ENCODE results near the gene SORBS1. TPM values are rescaled to one million over a fixed set of nuclear protein-coding genes. Genes with fewer than 3 reads are reported as not detected.

SORBS1 gene
- total RNA-seq, 2 experiments from 2014 or later = 0.57 to 3.1 TPM

DNA sequence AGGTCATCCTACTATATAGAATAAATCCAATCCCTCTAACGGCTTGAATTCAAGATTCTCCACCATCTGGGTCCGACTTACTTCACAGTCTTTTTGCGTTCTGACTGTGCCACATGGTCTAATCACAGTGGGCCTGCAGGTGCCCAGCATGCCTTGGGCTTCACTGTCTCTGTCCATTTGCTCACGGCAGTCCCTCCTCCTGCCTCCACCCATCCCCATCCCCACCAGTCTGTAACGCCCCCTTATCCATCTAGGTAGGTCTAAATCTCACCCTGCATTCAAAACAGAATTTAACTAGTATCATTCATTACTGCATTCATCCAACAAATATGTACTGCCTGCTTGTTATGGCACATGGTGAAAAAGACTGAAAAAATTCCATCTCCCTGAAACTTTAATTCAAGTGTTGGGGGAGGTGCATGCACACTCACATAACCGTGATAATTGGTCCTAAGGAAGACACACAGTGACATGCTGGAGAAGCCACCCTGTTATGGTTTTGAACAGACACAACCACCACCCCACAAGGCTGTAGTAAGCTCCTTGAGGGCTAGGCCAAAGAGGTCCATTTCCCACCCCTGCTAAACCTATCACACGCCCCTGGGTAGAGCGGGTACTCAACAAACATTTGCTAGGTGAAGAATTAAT, 24.2 kb downstream of the SORBS1 start:
- intact Hi-C loops (cut with micrococcal nuclease; ENCODE audit: unreplicated experiment) = no loop called here
- H2AFZ ChIP-seq (ENCODE audit: low read length) = no peak overlapping the region
- ChIA-PET CTCF (ENCODE audit: unreplicated experiment) (no interaction called here), POLR2A (no interaction called here)
- H4K20me1 ChIP-seq (ENCODE audit: insufficient read depth, low read length) = no peaks in the 10 kb centered on the region
- no peak overlapping the region for H3K27ac ChIP-seq (ENCODE audit: low read depth, low read length, poor library complexity, severe bottlenecking)
- H3K79me2 ChIP-seq (ENCODE audit: insufficient read depth, low read depth, low read length) = no peaks in the 10 kb centered on the region
- H3K9me2 ChIP-seq (ENCODE audit: insufficient read depth, low read length) = no peaks in the 10 kb centered on the region
- H3K4me2 ChIP-seq (ENCODE audit: low read length) = no peak overlapping the region
- no peak overlapping the region for H3K4me3 ChIP-seq (ENCODE audit: low read depth, low read length, poor library complexity, severe bottlenecking)
- BruUV-seq (replicated peaks) = no TSS peak
- no peaks in the 10 kb centered on the region for H3K36me3 ChIP-seq (ENCODE audit: insufficient read depth, low read length)
- DNase-seq (ENCODE audit: low spot score) = no peak
- no peak for TF ChIP-seq EZH2phosphoT487 (IDR thresholded peaks at IDR 0.05; ENCODE audit: borderline replicate concordance, low read depth, low read length)
- TF ChIP-seq, protein P1, sequence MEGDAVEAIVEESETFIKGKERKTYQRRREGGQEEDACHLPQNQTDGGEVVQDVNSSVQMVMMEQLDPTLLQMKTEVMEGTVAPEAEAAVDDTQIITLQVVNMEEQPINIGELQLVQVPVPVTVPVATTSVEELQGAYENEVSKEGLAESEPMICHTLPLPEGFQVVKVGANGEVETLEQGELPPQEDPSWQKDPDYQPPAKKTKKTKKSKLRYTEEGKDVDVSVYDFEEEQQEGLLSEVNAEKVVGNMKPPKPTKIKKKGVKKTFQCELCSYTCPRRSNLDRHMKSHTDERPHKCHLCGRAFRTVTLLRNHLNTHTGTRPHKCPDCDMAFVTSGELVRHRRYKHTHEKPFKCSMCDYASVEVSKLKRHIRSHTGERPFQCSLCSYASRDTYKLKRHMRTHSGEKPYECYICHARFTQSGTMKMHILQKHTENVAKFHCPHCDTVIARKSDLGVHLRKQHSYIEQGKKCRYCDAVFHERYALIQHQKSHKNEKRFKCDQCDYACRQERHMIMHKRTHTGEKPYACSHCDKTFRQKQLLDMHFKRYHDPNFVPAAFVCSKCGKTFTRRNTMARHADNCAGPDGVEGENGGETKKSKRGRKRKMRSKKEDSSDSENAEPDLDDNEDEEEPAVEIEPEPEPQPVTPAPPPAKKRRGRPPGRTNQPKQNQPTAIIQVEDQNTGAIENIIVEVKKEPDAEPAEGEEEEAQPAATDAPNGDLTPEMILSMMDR (conservative IDR thresholded peaks at IDR 0.05; ENCODE audit: low read length) = no peak
- H3K9me3 ChIP-seq (ENCODE audit: low read length) = no peaks in the 10 kb centered on the region
- H3K4me1 ChIP-seq (ENCODE audit: insufficient read depth, low read length, poor library complexity, severe bottlenecking) = no peaks in the 10 kb centered on the region

DNA sequence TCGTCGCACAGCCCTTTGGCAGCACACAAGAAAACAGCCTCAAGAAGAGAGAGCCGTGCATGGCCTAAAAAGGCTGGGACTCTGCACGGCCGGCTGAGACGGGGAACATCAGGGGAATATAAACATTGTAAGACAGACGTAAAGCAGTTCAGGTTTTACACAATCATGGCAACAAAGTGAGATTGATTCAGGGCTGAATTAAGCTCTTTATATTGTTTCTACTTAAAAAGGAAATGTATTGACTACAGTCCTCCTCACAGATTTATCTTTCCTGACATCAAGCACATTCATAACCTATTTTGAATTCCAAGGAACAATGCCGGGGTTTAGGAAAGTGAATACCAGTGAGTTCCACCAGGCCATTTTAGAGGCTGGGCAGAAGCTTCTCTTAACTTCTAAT, 25.2 kb downstream of the SORBS1 start:
- ChIA-PET POLR2A (no interaction called here), CTCF (ENCODE audit: unreplicated experiment) (no interaction called here)

DNA sequence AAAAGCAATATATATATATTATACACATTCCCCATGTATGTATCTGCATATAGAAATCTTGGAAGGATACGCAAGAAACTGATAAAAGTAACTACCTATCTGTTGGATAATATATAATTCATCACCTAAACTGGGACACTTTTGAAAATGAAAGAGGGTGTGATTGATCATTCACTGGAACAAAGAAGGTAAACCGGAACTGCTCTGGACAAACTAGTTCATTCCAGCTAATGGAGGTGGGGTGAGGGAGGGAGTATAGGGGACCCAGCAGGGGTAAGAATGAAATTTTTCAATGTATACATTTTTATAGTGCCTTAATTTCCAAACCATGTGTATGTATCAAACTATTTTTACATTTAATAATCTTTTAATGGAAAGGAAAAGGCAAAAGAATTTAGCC, 25.6 kb downstream of the SORBS1 start:
- ChIA-PET CTCF (ENCODE audit: unreplicated experiment) (no interaction called here), POLR2A (no interaction called here)
- Histone ChIP-seq H3K27ac (ENCODE audit: low read depth, low read length, poor library complexity, severe bottlenecking) (no peak overlapping the region), H3K36me3 (ENCODE audit: insufficient read depth, low read length) (no peaks in the 10 kb centered on the region), H3K4me1 (ENCODE audit: insufficient read depth, low read length, poor library complexity, severe bottlenecking) (no peaks in the 10 kb centered on the region), H3K9me3 (ENCODE audit: low read length) (no peaks in the 10 kb centered on the region), H4K20me1 (ENCODE audit: insufficient read depth, low read length) (no peaks in the 10 kb centered on the region), H2AFZ (ENCODE audit: low read length) (no peak overlapping the region), H3K9me2 (ENCODE audit: insufficient read depth, low read length) (no peaks in the 10 kb centered on the region), H3K4me3 (ENCODE audit: low read depth, low read length, poor library complexity, severe bottlenecking) (no peak overlapping the region), H3K4me2 (ENCODE audit: low read length) (no peak overlapping the region), H3K79me2 (ENCODE audit: insufficient read depth, low read depth, low read length) (no peaks in the 10 kb centered on the region)
- no peak for DNase-seq (ENCODE audit: low spot score)
- TF ChIP-seq EZH2phosphoT487 (IDR thresholded peaks at IDR 0.05; ENCODE audit: borderline replicate concordance, low read depth, low read length) = no peak
- TF ChIP-seq, protein P1 (conservative IDR thresholded peaks at IDR 0.05; ENCODE audit: low read length) = no peak
- no TSS peak for BruUV-seq (replicated peaks)
- intact Hi-C loops (cut with micrococcal nuclease; ENCODE audit: unreplicated experiment) = no loop called here

More for the DNA sequence above, 25.2 kb downstream of the SORBS1 start:
- H2AFZ ChIP-seq (ENCODE audit: low read length) = no peak overlapping the region
- no peaks in the 10 kb centered on the region for H4K20me1 ChIP-seq (ENCODE audit: insufficient read depth, low read length)
- no peaks in the 10 kb centered on the region for H3K9me2 ChIP-seq (ENCODE audit: insufficient read depth, low read length)
- intact Hi-C loops (cut with micrococcal nuclease; ENCODE audit: unreplicated experiment) = no loop called here
- no TSS peak for BruUV-seq (replicated peaks)
- no peak for DNase-seq (ENCODE audit: low spot score)
- no peaks in the 10 kb centered on the region for H3K36me3 ChIP-seq (ENCODE audit: insufficient read depth, low read length)
- H3K4me1 ChIP-seq (ENCODE audit: insufficient read depth, low read length, poor library complexity, severe bottlenecking) = no peaks in the 10 kb centered on the region
- H3K4me3 ChIP-seq (ENCODE audit: low read depth, low read length, poor library complexity, severe bottlenecking) = no peak overlapping the region
- no peaks in the 10 kb centered on the region for H3K79me2 ChIP-seq (ENCODE audit: insufficient read depth, low read depth, low read length)
- no peak overlapping the region for H3K4me2 ChIP-seq (ENCODE audit: low read length)
- H3K27ac ChIP-seq (ENCODE audit: low read depth, low read length, poor library complexity, severe bottlenecking) = no peak overlapping the region
- TF ChIP-seq, protein P1 (conservative IDR thresholded peaks at IDR 0.05; ENCODE audit: low read length) = no peak
- TF ChIP-seq EZH2phosphoT487 (IDR thresholded peaks at IDR 0.05; ENCODE audit: borderline replicate concordance, low read depth, low read length) = no peak
- H3K9me3 ChIP-seq (ENCODE audit: low read length) = no peaks in the 10 kb centered on the region
